B cell (primary cell): Measurements from ENCODE around the gene CENPA.

Experiments used
- CTCF ChIP-seq: fragments of 200-600 bp; IDR thresholded peaks from one replicate; pipeline ENCODE4 v1.8.0; 2022; ENCODE audit warnings: antibody characterized with exemption, mild to moderate bottlenecking
- EZH2 ChIP-seq: IDR thresholded peaks from 2 replicates; pipeline ENCODE4 v1.6.1; 2012; ENCODE audit warnings: borderline replicate concordance, low read depth, mild to moderate bottlenecking, moderate library complexity, low read length; ENCODE audit not compliant: insufficient read depth, poor library complexity, severe bottlenecking

GRCh38 chr2:26820932-26821331 lies 35.1 kb downstream of the CENPA start:
- TF ChIP-seq CTCF (no peak), EZH2 (no peak)
